ENCODE data around the gene SEPTIN8. TPM values are rescaled to one million over a fixed set of nuclear protein-coding genes. Genes with fewer than 3 reads are reported as not detected.

Gene SEPTIN8
- total RNA-seq, 1 experiment from 2014 or later, result 38.2 TPM

DNA sequence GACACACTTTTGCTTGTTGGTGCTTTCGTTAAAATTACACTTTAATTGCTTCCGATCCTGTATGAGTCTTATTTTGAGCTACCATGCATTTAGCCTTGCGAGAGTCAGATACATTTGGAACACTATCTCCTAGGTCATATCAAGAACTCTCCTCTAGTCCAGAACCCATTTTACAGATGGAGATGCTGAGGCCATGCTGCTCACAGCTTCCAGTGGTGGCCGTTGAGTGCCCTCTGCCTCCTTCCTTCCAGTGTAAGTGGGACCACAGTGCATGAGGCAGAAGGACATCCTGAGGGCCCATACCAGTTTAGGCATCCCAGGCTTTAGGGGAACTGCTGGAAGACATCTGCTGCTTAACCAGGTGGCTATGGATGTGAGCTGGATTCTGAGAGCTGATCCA is 22.9 kb downstream of the SEPTIN8 start:
- Histone ChIP-seq H3K18ac (ENCODE audit: insufficient read length, low read depth, low read length) (no peak overlapping the region), H4K91ac (ENCODE audit: insufficient read length, low read depth, low read length) (no peak overlapping the region), H3K23ac (ENCODE audit: insufficient read length, low read depth, low read length) (no peak overlapping the region), H3K27ac (ENCODE audit: insufficient read length, low read depth, low read length) (no peak overlapping the region), H3K79me1 (ENCODE audit: insufficient read depth, low read depth, low read length, poor library complexity, severe bottlenecking) (no peaks in the 10 kb centered on the region), H3K4ac (ENCODE audit: low read depth, low read length) (no peak overlapping the region), H2BK12ac (ENCODE audit: insufficient read length, low read depth, low read length) (no peak overlapping the region), H4K5ac (ENCODE audit: insufficient read length, low read depth, low read length) (no peak overlapping the region), H2AFZ (ENCODE audit: low read length) (no peak overlapping the region), H3K14ac (ENCODE audit: insufficient read depth, low read length) (no peak overlapping the region), H3K4me2 (ENCODE audit: insufficient read depth, insufficient read length, low read length) (no peak overlapping the region), H4K20me1 (ENCODE audit: control insufficient read depth, insufficient read depth, insufficient read length) (no peaks in the 10 kb centered on the region), H2BK20ac (ENCODE audit: low read depth, low read length, poor library complexity, severe bottlenecking) (no peak overlapping the region), H3T11ph (ENCODE audit: low read length) (no peak overlapping the region), H2BK5ac (ENCODE audit: insufficient read length, low read length) (no peak overlapping the region), H3K27me3 (ENCODE audit: insufficient read depth, low read length) (no peaks in the 10 kb centered on the region), H3K9ac (ENCODE audit: extremely low read depth, insufficient read length, low read length) (no peak overlapping the region), H2AK5ac (ENCODE audit: insufficient read length, low read length) (no peak overlapping the region), H3K9me3 (ENCODE audit: control insufficient read depth, low read depth, low read length) (no peaks in the 10 kb centered on the region), H3K4me1 (ENCODE audit: insufficient read depth, low read length) (no peaks in the 10 kb centered on the region), H3K23me2 (ENCODE audit: insufficient read length, low read depth, low read length, poor library complexity, severe bottlenecking) (no peaks in the 10 kb centered on the region), H3K79me2 (ENCODE audit: insufficient read depth, low read length) (no peaks in the 10 kb centered on the region), H2BK120ac (ENCODE audit: low read depth, low read length, poor library complexity, severe bottlenecking) (no peak overlapping the region), H4K8ac (replicated peaks; ENCODE audit: insufficient read length, low read depth, low read length) (no peak overlapping the region), H2BK15ac (ENCODE audit: low read depth, low read length) (no peak overlapping the region), H3K56ac (ENCODE audit: insufficient read length, low read depth, low read length) (no peak overlapping the region)
- TF ChIP-seq, protein P1, sequence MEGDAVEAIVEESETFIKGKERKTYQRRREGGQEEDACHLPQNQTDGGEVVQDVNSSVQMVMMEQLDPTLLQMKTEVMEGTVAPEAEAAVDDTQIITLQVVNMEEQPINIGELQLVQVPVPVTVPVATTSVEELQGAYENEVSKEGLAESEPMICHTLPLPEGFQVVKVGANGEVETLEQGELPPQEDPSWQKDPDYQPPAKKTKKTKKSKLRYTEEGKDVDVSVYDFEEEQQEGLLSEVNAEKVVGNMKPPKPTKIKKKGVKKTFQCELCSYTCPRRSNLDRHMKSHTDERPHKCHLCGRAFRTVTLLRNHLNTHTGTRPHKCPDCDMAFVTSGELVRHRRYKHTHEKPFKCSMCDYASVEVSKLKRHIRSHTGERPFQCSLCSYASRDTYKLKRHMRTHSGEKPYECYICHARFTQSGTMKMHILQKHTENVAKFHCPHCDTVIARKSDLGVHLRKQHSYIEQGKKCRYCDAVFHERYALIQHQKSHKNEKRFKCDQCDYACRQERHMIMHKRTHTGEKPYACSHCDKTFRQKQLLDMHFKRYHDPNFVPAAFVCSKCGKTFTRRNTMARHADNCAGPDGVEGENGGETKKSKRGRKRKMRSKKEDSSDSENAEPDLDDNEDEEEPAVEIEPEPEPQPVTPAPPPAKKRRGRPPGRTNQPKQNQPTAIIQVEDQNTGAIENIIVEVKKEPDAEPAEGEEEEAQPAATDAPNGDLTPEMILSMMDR (conservative IDR thresholded peaks at IDR 0.05), result no peak
- no peak overlapping the region for H3K4me3 Mint-ChIP-seq
- peaks cover 0 to 6% (median 0%) of the 10 kb centered on the region in 3 experiments; a peak in 2 of 7 replicates for H3K36me3 Mint-ChIP-seq (ENCODE audit: insufficient read depth in 1 of 3, low read depth in 3 of 3)
- no peak for DNase-seq
- H3K27ac Mint-ChIP-seq, result no peak overlapping the region
- H3K4me1 Mint-ChIP-seq, result peaks cover 21 to 29% of the 10 kb centered on the region in 2 experiments
- no peaks in the 10 kb centered on the region for H3K9me3 Mint-ChIP-seq
- peaks cover 27% of the 10 kb centered on the region for H3K27me3 Mint-ChIP-seq (ENCODE audit: low read depth)
- WGBS (ENCODE audit: extremely low coverage, insufficient read length, low lambda C conversion rate), result no CpG with 5 or more reads among the region's 4 CpGs

All from H9 (cell line).